Hematopoietic multipotent progenitor cell (in vitro differentiated cells): ENCODE data around the gene PCDHA6. TPM values are rescaled to one million over a fixed set of nuclear protein-coding genes. Genes with fewer than 3 reads are reported as not detected.
"Not testable (repeated sequence)": the region's sequence is repeated elsewhere in the genome, so short reads cannot be mapped to it uniquely, and the experiment has no call there.

ENCODE experiments used
- DNase-seq, 3 donors: peaks; one replicate each; pipeline ENCODE4 v3.0.0-alpha.2; 2011 to 2015; ENCODE audit warnings: low read depth in 2 of 3, low spot score in 2 of 3
- total RNA-seq: library from RNA; depleted of rRNA; stranded (reverse); fragments of >200 nt; gene quantifications from one replicate; pipeline ENCODE4 v1.2.3, GENCODE V29; 2012

The PCDHA6 gene
- total RNA-seq, 1 donor = under 0.01 TPM

- DNase-seq = no peak
Observed at GRCh38 chr5:140857177-140857986, 29.6 kb downstream of the PCDHA6 start.

GRCh38 chr5:140857987-140858240 lies 30.2 kb downstream of the PCDHA6 start:
- DNase-seq = no peak

- DNase-seq = no peak
Observed at GRCh38 chr5:140862441-140863295, 34.9 kb downstream of the PCDHA6 start.

- peak in 1 of 3 donors; percentile 1 for DNase-seq
Observed at GRCh38 chr5:140868721-140869554, 41.2 kb downstream of the PCDHA6 start, which contains the start of gene PCDHA11. PCDHA11 (plus strand) TSS chr5:140868957; CDS start chr5:140869104, 147 bp downstream.

- no peak for DNase-seq
Observed at GRCh38 chr5:140869555-140869886, 41.8 kb downstream of the PCDHA6 start.

GRCh38 chr5:140870221-140871201 lies 42.8 kb downstream of the PCDHA6 start:
- no peak for DNase-seq

GRCh38 chr5:140875085-140876065 lies 47.6 kb downstream of the PCDHA6 start, which contains the start of gene PCDHA12:
PCDHA12 (plus strand) TSS chr5:140875308; CDS start chr5:140875473, 165 bp downstream.
- DNase-seq = no peak

GRCh38 chr5:140876541-140877261 lies 48.9 kb downstream of the PCDHA6 start:
- not testable (repeated sequence) for DNase-seq

- DNase-seq = no peak
Observed at GRCh38 chr5:140877262-140877581, 49.5 kb downstream of the PCDHA6 start.

Other genes with a start within 250 kb of the PCDHA6 start
- gene CD14, start 194.8 kb upstream of the PCDHA6 start, total RNA-seq = 5.4 TPM
- 25.3 TPM for gene TMCO6, start 188.5 kb upstream of the PCDHA6 start, total RNA-seq
- gene NDUFA2, start 180.3 kb upstream of the PCDHA6 start, total RNA-seq = 27.2 TPM
- 61.1 TPM for gene IK, start 180.1 kb upstream of the PCDHA6 start, total RNA-seq
- gene WDR55, start 163.1 kb upstream of the PCDHA6 start, total RNA-seq = 18.3 TPM
- 0.54 TPM for gene DND1, start 154.4 kb upstream of the PCDHA6 start, total RNA-seq
- gene HARS1, start 136.6 kb upstream of the PCDHA6 start, total RNA-seq = 41.2 TPM
- gene HARS2, start 136.5 kb upstream of the PCDHA6 start, total RNA-seq = 24.0 TPM
- gene ZMAT2, start 127.5 kb upstream of the PCDHA6 start, total RNA-seq = 22.1 TPM
- gene PCDHA1, start 41.8 kb upstream of the PCDHA6 start, total RNA-seq = not detected
- gene PCDHA2, start 33.1 kb upstream of the PCDHA6 start, total RNA-seq = under 0.01 TPM
- under 0.01 TPM for gene PCDHA3, start 26.9 kb upstream of the PCDHA6 start, total RNA-seq
- gene PCDHA4, start 20.9 kb upstream of the PCDHA6 start, total RNA-seq = 0.27 TPM
- gene PCDHA5, start 6.3 kb upstream of the PCDHA6 start, total RNA-seq = under 0.01 TPM
- gene PCDHA7, start 6.3 kb downstream of the PCDHA6 start, total RNA-seq = 0.27 TPM
- gene PCDHA8, start 13.2 kb downstream of the PCDHA6 start, total RNA-seq = under 0.01 TPM
- under 0.01 TPM for gene PCDHA9, start 20.4 kb downstream of the PCDHA6 start, total RNA-seq
- under 0.01 TPM for gene PCDHA10, start 27.9 kb downstream of the PCDHA6 start, total RNA-seq
- under 0.01 TPM for gene PCDHA11, start 41.0 kb downstream of the PCDHA6 start, total RNA-seq
- under 0.01 TPM for gene PCDHA12, start 47.3 kb downstream of the PCDHA6 start, total RNA-seq
- gene PCDHA13, start 54.2 kb downstream of the PCDHA6 start, total RNA-seq = not detected
- gene PCDHAC1, start 98.3 kb downstream of the PCDHA6 start, total RNA-seq = under 0.01 TPM
- under 0.01 TPM for gene PCDHAC2, start 138.5 kb downstream of the PCDHA6 start, total RNA-seq
- under 0.01 TPM for gene PCDHB1, start 223.4 kb downstream of the PCDHA6 start, total RNA-seq